Stimulated activated CD4-positive, alpha-beta T cell treated with anti-CD3 and anti-CD28 coated beads, Interleukin-4, amount 100 ng/mL, for 48 hours (primary cell): ENCODE measurements around the gene ADH1C.
"Not testable (repeated sequence)": the region's sequence is repeated elsewhere in the genome, so short reads cannot be mapped to it uniquely, and the experiment has no call there.

Experiments
- DNase-seq, 2 donors: peaks; one replicate each; pipeline ENCODE4 v3.0.0-alpha.2; 2020; ENCODE audit warnings: low read depth in 2 of 2

Gene ADH1C

DNA sequence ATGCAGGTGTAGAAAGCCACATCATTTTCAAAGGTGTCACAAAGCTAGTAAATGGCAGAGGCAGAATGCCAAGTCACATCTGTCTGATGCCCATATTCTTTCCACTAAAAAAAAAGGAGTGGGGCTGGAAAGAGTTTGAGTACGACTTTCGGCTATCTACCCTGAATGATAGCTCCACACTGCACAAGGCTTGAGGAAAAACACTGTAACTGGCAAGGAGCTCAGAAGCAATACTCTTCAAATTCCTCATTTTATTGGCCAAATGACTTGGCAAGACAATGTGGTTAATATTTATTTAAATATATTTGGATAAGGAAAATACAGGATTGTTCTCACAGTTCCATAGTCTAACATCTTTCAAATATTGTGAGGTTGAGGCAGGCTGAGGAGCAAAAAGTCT lies 5.4 kb upstream of the ADH1C start:
- no peak for DNase-seq

DNA sequence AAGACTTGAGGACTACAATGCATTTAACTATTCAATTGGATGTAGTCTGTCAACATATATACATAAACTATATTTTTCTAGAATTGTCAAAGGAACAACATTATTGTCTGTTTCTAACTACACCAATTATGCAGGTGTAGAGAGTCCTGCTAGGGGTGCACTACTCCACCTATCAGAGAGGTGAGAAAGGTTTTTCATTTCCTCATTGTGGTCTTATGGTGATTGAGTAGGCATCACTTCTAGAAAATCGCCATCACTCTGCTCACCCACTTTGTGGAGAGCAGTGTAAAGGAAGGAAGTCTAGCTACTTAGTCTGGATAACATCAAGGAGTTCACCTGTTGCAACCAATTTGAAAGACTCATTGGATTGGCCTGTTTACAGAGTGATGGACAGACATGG lies 4.4 kb upstream of the ADH1C start:
- no peak for DNase-seq

DNA sequence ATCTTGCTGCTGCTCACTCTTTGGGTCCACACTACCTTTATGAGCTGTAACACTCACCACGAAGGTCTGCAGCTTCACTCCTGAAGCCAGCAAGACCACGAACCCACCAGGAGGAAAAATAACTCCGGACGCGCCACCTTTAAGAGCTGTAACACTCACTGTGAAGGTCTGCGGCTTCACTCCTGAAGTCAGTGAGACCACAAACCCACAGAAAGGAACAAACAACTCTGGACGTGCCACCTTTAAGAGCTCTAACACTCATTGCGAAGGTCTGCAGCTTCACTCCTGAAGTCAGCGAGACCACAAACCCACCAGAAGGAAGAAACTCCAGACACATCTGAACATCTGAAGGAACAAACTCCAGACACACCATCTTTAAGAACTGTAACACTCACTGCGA lies 3.6 kb upstream of the ADH1C start:
- not testable (repeated sequence) for DNase-seq

DNA sequence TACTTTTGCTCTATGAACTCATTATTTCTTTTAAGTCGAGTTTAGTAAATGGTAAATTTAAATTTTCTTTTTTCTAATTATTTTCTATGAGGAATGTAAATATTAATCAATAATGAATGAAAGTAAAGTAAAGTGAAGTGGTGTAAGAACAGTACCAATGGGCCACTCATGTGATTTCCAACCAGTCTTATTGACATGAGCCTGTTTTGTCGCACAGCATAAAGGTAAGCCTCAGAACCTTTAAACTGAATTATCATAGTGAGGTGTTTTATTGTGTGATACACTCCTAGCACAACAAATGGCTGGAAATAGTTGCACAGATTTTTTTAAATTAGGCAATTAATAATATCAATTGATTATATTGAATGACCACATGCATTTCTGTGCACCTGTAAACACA lies 1.1 kb downstream of the ADH1C start:
- no peak for DNase-seq

DNA sequence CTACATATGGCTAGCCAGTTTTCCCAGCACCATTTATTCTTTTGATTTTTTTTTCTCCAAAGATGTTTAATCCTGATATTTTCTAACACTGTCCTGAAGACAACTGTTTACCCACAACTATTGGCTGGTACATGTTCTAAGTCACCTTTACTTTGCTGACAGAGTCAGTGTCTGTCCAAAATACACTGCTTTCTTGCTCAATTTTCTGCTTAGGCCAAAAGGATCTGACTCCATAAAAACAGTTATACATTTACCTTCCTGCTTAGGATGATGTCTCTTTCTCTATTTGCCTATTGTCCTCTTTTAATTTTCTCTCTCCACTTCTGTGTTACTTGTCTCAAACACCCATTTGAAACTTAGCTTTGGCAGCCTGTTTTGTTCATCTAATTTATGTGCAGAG lies 3.2 kb downstream of the ADH1C start:
- no peak for DNase-seq

DNA sequence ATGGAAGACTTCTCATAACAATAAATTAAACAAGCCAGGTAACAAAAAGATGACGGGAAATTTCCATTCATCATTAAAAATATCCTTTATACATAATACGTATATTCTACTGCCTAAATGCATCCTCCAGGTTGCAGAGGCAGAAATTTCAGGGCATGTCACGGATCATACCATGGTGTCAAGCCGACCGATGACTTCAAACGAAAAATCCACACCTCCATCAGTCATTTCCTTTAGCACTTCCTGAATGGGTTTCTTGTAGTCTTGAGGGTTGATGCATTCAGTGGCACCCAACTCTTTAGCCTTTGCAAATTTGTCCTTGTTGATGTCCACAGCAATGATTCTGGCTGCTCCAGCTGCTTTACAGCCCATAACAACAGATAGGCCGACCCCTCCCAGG lies 9.9 kb downstream of the ADH1C start:
- not testable (repeated sequence) for DNase-seq

DNA sequence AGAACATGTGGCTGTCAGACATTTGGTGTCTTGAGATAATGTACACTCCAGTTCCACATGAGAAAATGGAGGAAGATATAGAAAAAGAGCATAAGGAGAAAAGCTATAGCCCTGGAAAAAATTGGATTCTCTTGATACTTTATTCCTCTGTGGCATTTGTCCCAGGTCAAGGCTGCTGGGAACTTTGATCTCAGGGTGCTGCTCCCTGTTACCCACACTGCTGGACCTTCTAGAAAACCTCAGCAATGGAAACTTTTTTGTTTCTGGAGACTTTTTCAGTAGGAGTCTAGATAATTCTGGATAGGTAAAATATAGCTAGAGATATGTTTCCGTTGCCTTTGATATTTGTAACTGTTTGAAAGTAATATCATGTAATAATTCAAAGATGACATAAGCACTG lies 11.1 kb downstream of the ADH1C start:
- no peak for DNase-seq

DNA sequence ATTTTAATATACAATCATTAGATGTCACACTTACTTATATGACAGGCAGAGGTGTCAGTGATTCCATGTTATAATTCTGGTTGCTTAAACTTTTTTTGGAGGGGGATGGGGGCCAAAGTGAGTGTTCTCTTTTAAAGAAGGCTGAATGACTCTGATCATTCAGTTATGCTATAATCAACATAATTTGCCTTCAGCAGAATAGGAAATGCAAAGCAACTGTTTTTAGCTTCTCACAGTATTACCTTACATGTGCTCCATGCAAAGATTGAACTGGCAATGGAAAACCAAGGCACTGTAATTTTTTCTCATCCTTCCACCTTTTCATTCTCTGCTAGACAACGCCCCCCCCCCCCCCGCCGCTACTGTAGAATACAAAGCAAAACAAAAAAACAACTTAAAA lies 13.4 kb downstream of the ADH1C start:
- DNase-seq = no peak

DNA sequence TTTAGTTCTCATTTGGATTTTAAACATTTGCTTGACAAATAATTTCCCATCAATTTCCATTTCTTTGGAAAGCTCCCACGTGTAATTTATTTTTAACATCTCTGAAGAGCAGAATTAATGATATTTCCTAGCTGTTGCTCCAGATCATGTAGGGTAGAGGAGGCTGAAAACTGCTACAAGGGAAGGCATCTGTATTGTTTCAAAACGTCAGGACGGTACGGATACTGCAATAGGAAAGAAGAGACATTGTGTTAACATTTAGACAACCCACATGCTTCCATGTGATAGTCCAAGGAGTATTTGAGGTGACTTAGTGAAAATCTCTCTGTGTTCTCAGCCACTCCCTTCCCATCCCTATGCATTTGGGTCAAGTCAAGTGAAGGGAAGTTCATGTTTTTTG lies 16.0 kb downstream of the ADH1C start:
- no peak for DNase-seq

DNA sequence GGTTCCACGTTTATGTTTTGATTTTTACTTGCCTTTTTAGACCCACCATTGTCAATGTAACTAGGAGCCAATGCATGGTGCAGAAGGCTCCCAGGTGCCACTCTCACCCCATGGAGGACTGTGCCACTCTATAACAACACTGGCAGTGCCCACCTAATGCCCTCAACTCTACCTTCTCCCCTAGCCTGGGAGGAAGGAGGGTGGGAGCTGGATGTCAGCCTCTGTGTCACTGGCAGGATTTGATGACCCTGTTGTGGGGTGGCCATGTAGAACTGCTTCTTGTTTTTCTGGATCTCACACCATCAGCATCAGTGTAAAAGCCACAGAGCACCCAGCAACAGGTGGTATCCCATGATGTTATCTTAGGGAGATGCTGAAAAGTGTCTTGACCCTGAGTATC lies 17.7 kb downstream of the ADH1C start:
- no peak for DNase-seq

DNA sequence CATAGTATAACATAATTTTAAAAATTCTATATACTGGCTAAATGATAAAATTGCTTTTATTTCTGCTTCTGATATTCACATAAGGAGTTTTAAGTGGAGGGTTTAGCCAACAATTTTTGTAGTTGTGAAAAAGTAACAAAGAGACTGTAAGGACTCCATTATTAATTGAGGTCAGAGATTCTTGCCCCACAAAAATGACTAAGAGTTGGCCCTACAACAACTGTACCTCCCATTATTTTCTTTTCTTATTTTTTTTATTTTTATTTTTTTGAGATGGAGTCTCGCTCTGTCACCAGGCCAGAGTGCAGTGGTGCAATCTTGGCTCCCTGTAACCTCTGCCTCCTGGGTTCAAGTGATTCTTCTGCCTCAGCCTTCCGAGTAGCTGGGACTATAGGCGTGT lies 21.9 kb downstream of the ADH1C start:
- no peak for DNase-seq

DNA sequence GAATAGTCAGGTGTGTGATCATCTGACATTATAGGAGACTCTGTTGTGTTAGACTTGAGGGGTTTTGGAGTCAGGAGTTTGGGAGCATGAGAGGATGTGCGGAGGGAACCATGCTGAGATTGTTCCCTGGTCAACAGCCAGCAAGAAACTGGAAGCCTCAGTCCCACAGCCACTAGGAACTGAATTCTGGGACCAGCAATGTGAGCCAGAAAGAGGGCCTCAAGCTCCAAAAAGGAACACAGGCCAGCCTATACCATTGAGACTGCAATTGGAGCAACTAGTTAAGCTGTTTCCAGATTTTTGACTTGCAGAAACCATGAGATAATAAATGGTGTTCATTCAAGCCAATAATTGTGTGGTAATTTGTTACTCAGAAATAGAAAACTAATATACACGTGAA lies 22.7 kb downstream of the ADH1C start:
- DNase-seq = no peak

DNA sequence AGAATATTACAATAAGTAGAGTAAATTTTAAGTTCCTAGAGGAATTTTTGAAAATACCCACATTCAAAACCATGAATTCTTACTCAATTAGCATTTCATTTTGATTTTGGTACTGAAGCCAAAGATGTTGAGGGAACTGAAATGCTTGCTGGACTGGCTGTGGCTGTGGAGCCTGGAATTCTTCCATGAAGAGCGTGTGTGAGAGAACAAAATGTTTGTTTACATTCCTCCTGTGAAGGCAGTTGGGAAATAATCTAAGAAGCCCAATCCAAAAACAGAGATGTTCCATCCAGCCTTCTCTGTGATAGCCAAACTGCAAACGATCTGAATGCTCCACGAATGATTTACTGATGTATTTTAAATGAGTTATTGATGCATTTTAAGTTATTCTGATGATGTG lies 27.6 kb downstream of the ADH1C start:
- no peak for DNase-seq

DNA sequence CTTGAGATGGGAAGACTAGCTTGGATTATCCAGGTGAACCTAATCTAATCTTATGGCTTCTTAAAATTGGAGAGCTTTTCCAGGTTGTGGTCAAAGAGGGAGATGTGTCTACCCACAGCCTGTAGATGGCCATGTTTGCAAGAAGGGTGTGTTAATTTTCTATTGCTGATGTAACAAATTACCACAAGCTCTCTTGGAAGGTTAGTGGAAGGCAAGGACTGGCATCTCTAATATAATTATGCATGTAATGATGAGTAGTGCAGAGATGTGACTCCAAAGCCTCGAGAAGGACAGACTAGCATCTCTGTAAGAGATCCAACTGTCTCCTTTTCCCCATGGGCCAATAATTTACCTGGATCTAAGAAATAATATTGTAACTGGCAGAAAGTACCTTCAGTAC lies 28.2 kb downstream of the ADH1C start:
- no peak for DNase-seq

DNA sequence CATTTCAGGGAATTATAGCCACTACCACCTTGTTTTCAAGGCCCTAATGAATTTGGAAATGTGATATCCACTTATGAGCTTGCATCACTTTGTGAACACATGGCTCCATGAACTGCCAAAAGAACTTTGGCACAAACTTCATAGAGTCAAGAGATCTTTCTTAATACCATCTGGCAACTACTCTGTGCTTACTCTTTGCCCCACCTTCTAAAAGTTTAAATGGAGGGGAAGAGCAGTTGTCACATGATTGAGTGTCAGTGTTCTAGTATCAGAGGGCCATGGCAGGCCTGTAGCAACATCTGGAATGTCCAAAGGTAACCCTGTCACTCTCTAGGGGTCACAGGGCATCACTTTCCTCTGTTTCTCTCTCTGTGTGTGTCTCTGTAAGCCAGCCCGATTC lies 28.8 kb downstream of the ADH1C start:
- DNase-seq = no peak

DNA sequence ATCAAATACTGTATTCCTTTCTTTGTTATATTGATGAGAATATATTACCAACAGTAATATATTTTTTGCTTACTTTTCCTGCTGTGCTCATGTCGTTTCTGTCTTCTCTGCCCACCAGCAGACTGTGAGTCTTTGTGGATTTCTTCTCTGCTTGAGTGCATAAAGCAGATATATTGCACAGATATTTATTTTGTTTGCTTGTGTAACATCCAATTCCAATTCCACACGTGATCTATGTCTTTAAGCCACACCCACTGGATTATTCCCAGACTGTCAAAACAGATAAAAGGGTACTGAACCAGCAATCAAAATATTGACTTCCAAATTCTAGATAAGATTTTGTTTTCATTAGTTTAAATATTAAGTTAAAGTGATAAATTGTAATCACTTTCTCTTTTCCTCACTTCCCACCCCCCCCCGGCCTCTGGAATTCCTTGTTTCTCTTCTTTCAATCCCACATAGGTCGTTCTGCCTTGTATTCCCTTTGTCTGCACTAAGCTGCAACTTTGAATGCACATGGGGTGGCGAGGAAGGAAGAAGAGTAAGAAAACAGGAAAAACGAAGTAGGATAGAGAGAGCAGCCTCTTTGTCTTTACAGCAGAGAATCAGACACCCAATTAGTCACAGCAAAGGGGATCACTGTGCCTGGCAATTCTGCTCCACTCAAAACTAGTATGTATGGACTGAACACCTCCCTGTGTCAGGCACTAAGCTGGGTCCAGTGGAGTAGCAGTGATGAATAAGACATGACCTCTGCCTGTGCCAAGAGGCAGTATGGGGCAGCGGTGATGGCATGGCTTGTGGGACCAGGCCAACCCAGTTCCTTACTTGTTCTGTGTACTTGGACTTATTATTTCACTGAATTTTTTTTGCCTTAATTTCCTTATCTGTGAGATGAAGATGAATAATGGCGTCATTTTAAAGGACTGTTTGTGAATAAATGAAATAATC lies 31.0 kb downstream of the ADH1C start, which contains the start of gene ADH1B:
Gene ADH1B (minus strand): TSS at position 161 of the 951 bp plus-strand sequence. CDS start 70 bp downstream, at position 91.
- DNase-seq = no peak

DNA sequence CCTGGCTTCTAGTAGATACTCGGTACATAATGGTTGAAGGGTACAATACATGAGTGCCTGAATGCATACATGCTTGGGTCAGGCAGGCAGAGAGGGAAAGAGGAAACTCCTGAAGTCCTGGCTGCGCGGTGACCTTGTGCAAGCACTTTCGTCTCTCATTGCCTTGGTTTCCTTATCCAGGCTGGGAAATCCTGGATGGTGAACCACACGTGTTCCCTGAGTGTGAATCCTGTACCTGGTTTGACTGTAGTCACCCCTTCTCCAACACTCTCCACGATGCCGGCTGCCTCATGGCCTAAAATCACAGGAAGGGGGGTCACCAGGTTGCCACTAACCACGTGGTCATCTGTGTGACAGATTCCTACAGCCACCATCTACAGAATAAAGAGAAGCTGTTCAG lies 34.7 kb downstream of the ADH1C start:
- DNase-seq = not testable (repeated sequence)

DNA sequence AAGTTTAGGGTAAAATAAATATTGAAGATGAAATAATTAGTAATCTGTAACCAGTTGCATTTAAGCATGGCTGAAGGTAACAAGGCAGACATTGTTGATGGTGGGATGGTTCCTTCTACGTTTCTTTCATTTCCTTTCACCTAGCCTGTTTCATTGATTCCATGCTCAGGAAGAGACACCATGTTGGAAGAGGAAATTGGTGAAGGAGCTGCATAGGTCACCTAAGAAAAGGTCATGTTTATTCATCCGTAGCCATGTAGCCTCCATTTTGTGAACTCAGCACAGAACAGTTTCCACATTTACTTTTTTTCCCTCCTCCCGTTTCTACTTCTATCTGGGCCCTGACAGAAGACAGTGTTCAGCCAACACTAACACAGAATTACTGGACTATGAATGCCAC lies 35.2 kb downstream of the ADH1C start:
- DNase-seq = no peak

DNA sequence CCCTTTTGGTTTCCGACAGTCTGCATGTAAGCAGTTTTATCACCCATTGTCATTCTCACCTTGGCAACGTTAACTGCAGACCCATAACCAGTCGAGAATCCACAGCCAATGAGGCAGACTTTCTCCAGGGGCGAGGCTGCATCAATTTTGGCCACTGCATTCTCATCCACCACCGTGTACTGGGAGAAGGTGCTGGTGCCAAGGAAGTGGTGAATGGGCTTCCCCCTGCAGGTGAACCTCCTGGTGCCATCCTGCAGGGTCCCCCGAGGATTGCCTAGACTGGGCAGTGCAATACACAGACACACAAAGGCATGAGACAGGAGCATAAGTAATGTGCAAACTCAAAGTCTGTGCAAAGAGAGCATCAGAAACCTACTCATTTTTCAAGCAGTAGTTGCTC lies 36.7 kb downstream of the ADH1C start:
- DNase-seq = no peak

DNA sequence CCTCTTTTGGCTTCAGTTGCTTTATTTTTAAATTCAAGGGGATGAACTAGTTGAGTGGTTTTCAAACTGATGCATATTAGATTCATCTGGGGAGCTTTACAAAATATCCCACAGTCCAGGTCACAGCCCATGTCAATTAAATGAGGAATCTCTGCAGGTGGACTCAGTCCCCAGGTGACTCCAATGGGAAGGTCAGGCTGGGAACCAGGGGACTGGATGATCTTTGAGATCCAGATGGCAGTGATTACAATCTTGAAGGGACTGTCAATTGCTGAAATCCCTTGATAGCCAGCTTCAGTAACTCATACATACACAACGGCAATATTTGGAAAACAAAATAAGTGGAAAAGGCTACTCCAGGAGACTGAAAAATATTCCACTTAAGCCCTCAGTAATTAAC lies 38.3 kb downstream of the ADH1C start:
- no peak for DNase-seq

DNA sequence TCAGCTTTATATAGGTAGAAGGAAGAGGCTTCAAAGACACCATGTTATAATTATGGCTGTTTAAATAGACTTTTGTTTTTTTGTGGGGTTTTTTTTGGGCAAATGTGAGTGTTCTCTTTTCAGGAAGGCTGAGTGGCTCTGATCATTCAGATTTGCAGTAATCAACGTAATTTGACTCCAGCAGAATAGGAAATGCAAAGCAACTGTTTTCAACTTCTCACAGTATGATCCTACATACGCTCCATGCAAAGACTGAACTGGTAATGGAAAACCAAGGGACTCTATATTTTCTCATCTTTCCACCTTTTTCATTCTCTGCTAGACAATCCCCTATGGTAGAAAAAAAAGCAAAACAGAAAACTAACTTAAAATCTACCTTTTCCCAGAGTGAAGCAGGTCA lies 42.2 kb downstream of the ADH1C start:
- no peak for DNase-seq

DNA sequence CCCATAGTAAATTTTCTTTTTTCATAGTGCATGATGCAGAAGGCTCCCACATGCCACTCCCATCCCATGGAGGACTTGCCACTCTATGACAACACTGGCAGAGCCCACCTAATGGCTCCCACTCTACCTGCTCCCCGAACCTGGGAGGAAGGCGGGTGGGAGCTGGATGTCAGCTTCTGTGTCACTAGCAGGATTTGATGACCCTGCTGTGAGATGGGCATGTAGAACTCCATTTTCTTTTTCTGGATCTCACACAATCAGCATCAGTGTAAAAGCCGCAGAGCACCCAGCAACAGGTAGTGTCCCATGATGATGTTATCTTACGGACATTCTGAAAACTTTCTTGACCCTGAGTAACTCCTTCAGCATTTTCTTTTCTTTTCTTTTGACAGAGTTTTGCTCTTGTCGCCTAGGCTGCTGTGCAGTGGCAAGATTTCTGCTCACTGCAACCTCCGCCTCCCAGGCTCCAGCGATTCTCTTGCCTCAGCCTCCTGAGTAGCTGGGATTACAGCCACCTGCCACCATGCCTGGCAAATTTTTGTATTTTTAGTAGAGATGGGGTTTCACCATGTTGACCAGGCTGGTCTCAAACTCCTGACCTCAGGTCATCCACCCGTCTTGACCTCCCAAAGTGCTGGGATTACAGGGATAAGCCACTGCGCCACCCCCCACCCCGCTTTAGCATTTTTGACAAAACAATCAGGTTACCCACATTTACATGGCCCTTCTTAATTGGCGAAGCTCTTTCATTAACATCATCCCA lies 46.7 kb downstream of the ADH1C start:
- no peak for DNase-seq
